Measurements from ENCODE around the gene TOP3B. TPM values are rescaled to one million over a fixed set of nuclear protein-coding genes. Genes with fewer than 3 reads are reported as not detected.
A peak's percentile ranks its signal among the peaks of the same experiment; 100 is the strongest.

Gene TOP3B
- total and polyA plus RNA-seq, 4 donors, result 6.0 to 26.9 (median 8.8) TPM

DNA sequence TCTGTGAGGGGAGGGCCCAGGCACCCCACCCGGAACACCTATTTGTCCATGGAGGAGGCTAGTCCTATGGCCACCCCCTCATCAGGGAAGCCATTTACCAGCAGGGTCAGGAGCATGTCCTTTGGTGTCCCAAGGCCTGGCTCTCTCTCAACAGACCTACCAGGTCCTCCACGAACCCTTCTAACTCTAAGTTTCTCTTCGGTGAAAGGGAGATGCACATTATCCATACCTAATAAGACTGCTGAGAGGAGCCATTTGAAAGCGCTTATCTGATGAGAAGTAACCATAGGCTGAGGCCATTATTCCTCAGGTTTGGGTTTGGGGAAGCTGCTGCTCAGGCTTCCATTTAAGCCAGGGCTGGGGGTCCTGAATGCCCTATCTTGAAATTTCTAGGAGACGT lies 9.2 kb upstream of the TOP3B start (continued):
- TF ChIP-seq, protein P1, sequence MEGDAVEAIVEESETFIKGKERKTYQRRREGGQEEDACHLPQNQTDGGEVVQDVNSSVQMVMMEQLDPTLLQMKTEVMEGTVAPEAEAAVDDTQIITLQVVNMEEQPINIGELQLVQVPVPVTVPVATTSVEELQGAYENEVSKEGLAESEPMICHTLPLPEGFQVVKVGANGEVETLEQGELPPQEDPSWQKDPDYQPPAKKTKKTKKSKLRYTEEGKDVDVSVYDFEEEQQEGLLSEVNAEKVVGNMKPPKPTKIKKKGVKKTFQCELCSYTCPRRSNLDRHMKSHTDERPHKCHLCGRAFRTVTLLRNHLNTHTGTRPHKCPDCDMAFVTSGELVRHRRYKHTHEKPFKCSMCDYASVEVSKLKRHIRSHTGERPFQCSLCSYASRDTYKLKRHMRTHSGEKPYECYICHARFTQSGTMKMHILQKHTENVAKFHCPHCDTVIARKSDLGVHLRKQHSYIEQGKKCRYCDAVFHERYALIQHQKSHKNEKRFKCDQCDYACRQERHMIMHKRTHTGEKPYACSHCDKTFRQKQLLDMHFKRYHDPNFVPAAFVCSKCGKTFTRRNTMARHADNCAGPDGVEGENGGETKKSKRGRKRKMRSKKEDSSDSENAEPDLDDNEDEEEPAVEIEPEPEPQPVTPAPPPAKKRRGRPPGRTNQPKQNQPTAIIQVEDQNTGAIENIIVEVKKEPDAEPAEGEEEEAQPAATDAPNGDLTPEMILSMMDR (IDR thresholded peaks at IDR 0.05; ENCODE audit: low read depth, low read length, missing input control), result no peak

GRCh38 chr22:21991304-21991596 lies 8.7 kb upstream of the TOP3B start:
- no peak for DNase-seq (ENCODE audit: low spot score)
- no peak overlapping the region for H3K4me3 ChIP-seq (ENCODE audit: low read depth in 1 of 3, low read length in 3 of 3)
- H3K4me1 ChIP-seq (ENCODE audit: control insufficient read depth in 4 of 4, insufficient read depth in 4 of 4, low read length in 3 of 4), result peaks cover 11 to 36% (median 30%) of the 10 kb centered on the region in 4 donors
- H3K9me3 ChIP-seq (ENCODE audit: control insufficient read depth in 4 of 4, low read length in 3 of 4), result no peaks in the 10 kb centered on the region
- TF ChIP-seq NR2F2 (IDR thresholded peaks at IDR 0.05) (no peak), YY1 (IDR thresholded peaks at IDR 0.05) (no peak), RAD21 (IDR thresholded peaks at IDR 0.05) (no peak), FOXA1 (IDR thresholded peaks at IDR 0.05) (no peak), EGR1 (IDR thresholded peaks at IDR 0.05; ENCODE audit: low read depth in 2 of 2) (no peak), HNF4A (conservative IDR thresholded peaks at IDR 0.05) (no peak)
- TF ChIP-seq, protein P2, sequence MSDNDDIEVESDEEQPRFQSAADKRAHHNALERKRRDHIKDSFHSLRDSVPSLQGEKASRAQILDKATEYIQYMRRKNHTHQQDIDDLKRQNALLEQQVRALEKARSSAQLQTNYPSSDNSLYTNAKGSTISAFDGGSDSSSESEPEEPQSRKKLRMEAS (IDR thresholded peaks at IDR 0.05), result no peak
- H3K9ac ChIP-seq (ENCODE audit: low read depth in 1 of 2, low read length in 2 of 2), result no peak overlapping the region
- H3K27ac ChIP-seq (ENCODE audit: low read depth in 1 of 2, low read length in 2 of 2), result peak overlapping the region; percentile 79
- no peaks in the 10 kb centered on the region for H3K36me3 ChIP-seq (ENCODE audit: control insufficient read depth in 4 of 4, insufficient read depth in 3 of 4, low read depth in 1 of 4, low read length in 3 of 4)
- no peaks in the 10 kb centered on the region for H3K27me3 ChIP-seq (ENCODE audit: control insufficient read depth in 4 of 4, insufficient read depth in 4 of 4, low read length in 3 of 4)
- WGBS, result 92% methylated on average over 6 of the region's 6 CpGs

DNA sequence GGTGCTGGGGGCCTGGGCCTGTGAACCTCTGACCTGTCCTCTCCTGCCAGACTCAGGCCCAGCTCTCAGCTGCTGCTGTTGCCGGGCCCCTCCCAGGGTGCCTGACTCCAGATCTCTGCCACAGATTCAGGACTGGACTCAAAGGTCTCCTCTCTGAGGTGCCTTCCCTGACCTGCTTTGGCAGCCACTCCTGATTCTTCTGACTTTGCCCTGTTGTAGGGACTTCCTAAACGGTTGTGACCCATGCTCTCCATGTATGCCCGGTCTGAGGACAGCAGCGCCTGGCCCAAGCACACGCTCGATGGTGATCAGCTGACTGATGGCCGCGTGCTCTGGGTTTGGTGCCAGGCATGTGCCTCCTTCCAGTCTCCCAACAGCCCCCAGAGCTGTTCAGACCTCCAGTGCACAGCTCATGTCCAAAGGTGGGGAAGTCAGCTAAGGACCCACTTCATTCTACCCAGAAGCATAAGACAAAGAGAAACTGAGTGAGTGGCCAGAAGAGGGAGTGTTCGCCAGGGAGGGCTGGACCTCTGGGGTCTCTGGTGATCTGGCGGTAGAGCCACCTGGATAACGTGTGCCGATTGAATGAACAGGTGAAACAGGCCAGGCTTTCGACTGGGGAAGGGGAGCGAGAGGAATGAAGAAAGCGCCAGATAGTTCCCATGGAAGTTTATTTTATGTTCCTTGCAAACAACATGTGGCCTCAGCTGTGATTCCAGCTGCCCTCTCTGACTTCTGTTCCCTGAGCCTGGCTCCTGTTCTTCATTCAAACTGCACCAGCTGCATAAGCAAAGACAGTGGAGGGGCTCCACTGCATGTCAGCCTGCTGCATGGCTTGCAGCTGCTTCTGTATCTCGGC lies 8.1 kb upstream of the TOP3B start:
- Histone ChIP-seq H3K9me3 (ENCODE audit: control insufficient read depth in 4 of 4, low read length in 3 of 4) (no peaks in the 10 kb centered on the region), H3K4me3 (ENCODE audit: low read depth in 1 of 3, low read length in 3 of 3) (no peak overlapping the region), H3K4me1 (ENCODE audit: control insufficient read depth in 4 of 4, insufficient read depth in 4 of 4, low read length in 3 of 4) (peaks cover 11 to 36% (median 30%) of the 10 kb centered on the region in 4 donors), H3K36me3 (ENCODE audit: control insufficient read depth in 4 of 4, insufficient read depth in 3 of 4, low read depth in 1 of 4, low read length in 3 of 4) (no peaks in the 10 kb centered on the region), H3K27ac (ENCODE audit: low read depth in 1 of 2, low read length in 2 of 2) (peak overlapping the region; percentile 79), H3K27me3 (ENCODE audit: control insufficient read depth in 4 of 4, insufficient read depth in 4 of 4, low read length in 3 of 4) (no peaks in the 10 kb centered on the region), H3K9ac (ENCODE audit: low read depth in 1 of 2, low read length in 2 of 2) (no peak overlapping the region)
- WGBS, result 52% methylated on average over 16 of the region's 16 CpGs
- TF ChIP-seq FOXA1 (IDR thresholded peaks at IDR 0.05) (no peak), JUND (IDR thresholded peaks at IDR 0.05) (no peak), YY1 (IDR thresholded peaks at IDR 0.05) (peak; percentile 58), FOXA2 (IDR thresholded peaks at IDR 0.05) (no peak), RAD21 (IDR thresholded peaks at IDR 0.05) (no peak), EGR1 (IDR thresholded peaks at IDR 0.05; ENCODE audit: low read depth in 2 of 2) (no peak), GABPA (IDR thresholded peaks at IDR 0.05 in 1 of 2, conservative IDR thresholded peaks at IDR 0.05 in 1 of 2) (no peak), ATF3 (IDR thresholded peaks at IDR 0.05) (no peak), NR2F2 (IDR thresholded peaks at IDR 0.05) (no peak), TAF1 (conservative IDR thresholded peaks at IDR 0.05) (no peak), ZBTB33 (IDR thresholded peaks at IDR 0.05) (no peak), RXRA (IDR thresholded peaks at IDR 0.05) (peak; percentile 33 to 71), HNF4A (conservative IDR thresholded peaks at IDR 0.05) (peak; percentile 64 to 81), SP1 (IDR thresholded peaks at IDR 0.05) (peak; percentile 56), REST (IDR thresholded peaks at IDR 0.05) (no peak), HNF4G (IDR thresholded peaks at IDR 0.05) (no peak)
- TF ChIP-seq, protein P1 (IDR thresholded peaks at IDR 0.05; ENCODE audit: low read depth, low read length, missing input control), result no peak
- TF ChIP-seq, protein P2 (IDR thresholded peaks at IDR 0.05), result peak; percentile 90
- no peak for DNase-seq (ENCODE audit: low spot score)

Measured in liver (tissue), 9 donors.